Stimulated activated CD4-positive, alpha-beta T cell treated with anti-CD3 and anti-CD28 coated beads, TNF-alpha, amount 100 ng/mL, for 1 hour (primary cell): ENCODE results near the gene PDHB.
"Not testable (repeated sequence)": the region's sequence is repeated elsewhere in the genome, so short reads cannot be mapped to it uniquely, and the experiment has no call there.

Experiments
- DNase-seq, 3 donors: peaks; one replicate each; pipeline ENCODE4 v3.0.0-alpha.2; 2020; ENCODE audit warnings: low read depth in 3 of 3, low spot score in 1 of 3

The PDHB gene

GRCh38 chr3:58440996-58441355 is 7.3 kb upstream of the PDHB start:
- not testable (repeated sequence) for DNase-seq

GRCh38 chr3:58437276-58437675 is 3.6 kb upstream of the PDHB start:
- not testable (repeated sequence) for DNase-seq

GRCh38 chr3:58434990-58435389 is 1.4 kb upstream of the PDHB start:
- no peak for DNase-seq

GRCh38 chr3:58434511-58434910 is 879 bp upstream of the PDHB start:
- no peak for DNase-seq

- no peak for DNase-seq
Observed at GRCh38 chr3:58434168-58434504, 504 bp upstream of the PDHB start.

- no peak for DNase-seq
Observed at GRCh38 chr3:58432905-58433304, 727 bp downstream of the PDHB start.

GRCh38 chr3:58429657-58430056 is 4.0 kb downstream of the PDHB start:
- DNase-seq, result no peak

GRCh38 chr3:58427661-58428361 is 5.8 kb downstream of the PDHB start:
- DNase-seq, result no peak

GRCh38 chr3:58425782-58426181 is 7.8 kb downstream of the PDHB start:
- no peak for DNase-seq

GRCh38 chr3:58424613-58425012 is 9.0 kb downstream of the PDHB start:
- no peak for DNase-seq

GRCh38 chr3:58422756-58423325 is 10.8 kb downstream of the PDHB start:
- no peak for DNase-seq

- DNase-seq, result no peak
Observed at GRCh38 chr3:58421004-58421403, 12.6 kb downstream of the PDHB start.

GRCh38 chr3:58419780-58420507 is 13.7 kb downstream of the PDHB start:
- DNase-seq, result no peak

GRCh38 chr3:58418227-58418626 is 15.4 kb downstream of the PDHB start:
- no peak for DNase-seq

GRCh38 chr3:58417075-58417474 is 16.6 kb downstream of the PDHB start:
- no peak for DNase-seq

- no peak for DNase-seq
Observed at GRCh38 chr3:58416191-58416590, 17.4 kb downstream of the PDHB start.

GRCh38 chr3:58414538-58415197 is 19.0 kb downstream of the PDHB start:
- peak in 1 of 3 donors; percentile 14 for DNase-seq

GRCh38 chr3:58411851-58412830 is 21.5 kb downstream of the PDHB start:
- DNase-seq, result no peak

GRCh38 chr3:58411036-58411435 is 22.6 kb downstream of the PDHB start:
- DNase-seq, result no peak

GRCh38 chr3:58409663-58410062 is 24.0 kb downstream of the PDHB start:
- no peak for DNase-seq

- no peak for DNase-seq
Observed at GRCh38 chr3:58408906-58409305, 24.7 kb downstream of the PDHB start.
